ENCODE measurements around the gene C5AR1. TPM values are rescaled to one million over a fixed set of nuclear protein-coding genes. Genes with fewer than 3 reads are reported as not detected.

Gene C5AR1
- total RNA-seq, 1 donor from 2014 or later: 0.48 TPM

DNA sequence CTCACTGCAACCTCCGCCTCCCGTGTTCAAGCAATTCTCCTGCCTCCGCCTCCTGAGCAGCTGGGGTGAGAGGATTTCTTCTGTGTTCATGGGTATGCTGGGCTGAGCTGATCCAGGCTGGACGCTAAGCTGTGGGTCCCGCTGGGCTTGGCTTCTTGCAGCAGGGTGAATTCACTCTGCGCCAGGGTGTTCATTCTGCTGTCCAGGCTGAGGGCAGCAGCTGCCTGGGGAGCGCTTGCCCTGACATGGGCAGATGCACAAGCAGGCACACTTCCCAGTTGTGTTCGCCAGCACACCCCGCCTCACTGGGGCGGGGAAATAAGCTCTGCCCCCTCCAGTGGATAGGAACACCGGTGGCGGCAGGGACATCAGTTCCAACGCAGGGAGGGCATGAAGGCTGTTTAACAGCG is 42.3 kb upstream of the C5AR1 start:
- peaks cover 4% of the 10 kb centered on the region for H3K4me1 Mint-ChIP-seq (ENCODE audit: unreplicated experiment)
- H3K9me3 Mint-ChIP-seq (ENCODE audit: unreplicated experiment): no peaks in the 10 kb centered on the region
- peaks cover 26% of the 10 kb centered on the region for H3K36me3 Mint-ChIP-seq (ENCODE audit: unreplicated experiment)
- TF ChIP-seq, protein P1, sequence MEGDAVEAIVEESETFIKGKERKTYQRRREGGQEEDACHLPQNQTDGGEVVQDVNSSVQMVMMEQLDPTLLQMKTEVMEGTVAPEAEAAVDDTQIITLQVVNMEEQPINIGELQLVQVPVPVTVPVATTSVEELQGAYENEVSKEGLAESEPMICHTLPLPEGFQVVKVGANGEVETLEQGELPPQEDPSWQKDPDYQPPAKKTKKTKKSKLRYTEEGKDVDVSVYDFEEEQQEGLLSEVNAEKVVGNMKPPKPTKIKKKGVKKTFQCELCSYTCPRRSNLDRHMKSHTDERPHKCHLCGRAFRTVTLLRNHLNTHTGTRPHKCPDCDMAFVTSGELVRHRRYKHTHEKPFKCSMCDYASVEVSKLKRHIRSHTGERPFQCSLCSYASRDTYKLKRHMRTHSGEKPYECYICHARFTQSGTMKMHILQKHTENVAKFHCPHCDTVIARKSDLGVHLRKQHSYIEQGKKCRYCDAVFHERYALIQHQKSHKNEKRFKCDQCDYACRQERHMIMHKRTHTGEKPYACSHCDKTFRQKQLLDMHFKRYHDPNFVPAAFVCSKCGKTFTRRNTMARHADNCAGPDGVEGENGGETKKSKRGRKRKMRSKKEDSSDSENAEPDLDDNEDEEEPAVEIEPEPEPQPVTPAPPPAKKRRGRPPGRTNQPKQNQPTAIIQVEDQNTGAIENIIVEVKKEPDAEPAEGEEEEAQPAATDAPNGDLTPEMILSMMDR (IDR thresholded peaks at IDR 0.05): no peak
- DNase-seq (ENCODE audit: extremely low spot score, unreplicated experiment): no peak
- H3K27ac Mint-ChIP-seq (ENCODE audit: unreplicated experiment): no peak overlapping the region
- H3K4me3 Mint-ChIP-seq (ENCODE audit: unreplicated experiment): no peak overlapping the region
- H3K27me3 Mint-ChIP-seq (ENCODE audit: unreplicated experiment): no peaks in the 10 kb centered on the region

DNA sequence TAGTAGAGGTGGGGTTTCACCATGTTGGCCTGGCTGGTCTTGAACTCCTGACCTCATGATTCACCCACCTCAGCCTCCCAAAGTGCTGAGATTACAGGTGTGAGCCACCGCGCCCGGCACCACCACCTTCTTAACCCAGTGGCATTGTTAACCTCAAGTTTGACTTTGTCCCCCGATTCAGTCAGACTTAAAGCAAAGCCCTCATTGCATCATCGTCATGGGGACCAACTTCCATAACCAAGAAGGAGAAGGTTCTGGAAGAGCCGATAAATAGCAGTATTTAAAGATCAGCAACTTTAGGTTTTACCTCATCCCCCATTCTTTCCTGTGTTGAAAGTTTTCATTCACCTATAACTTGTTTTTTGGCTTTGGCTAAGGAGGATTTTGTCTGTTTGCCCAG is 41.6 kb upstream of the C5AR1 start:
- Mint-ChIP-seq H3K4me3 (ENCODE audit: unreplicated experiment) (no peak overlapping the region), H3K4me1 (ENCODE audit: unreplicated experiment) (peaks cover 11% of the 10 kb centered on the region), H3K36me3 (ENCODE audit: unreplicated experiment) (peaks cover 20% of the 10 kb centered on the region), H3K9me3 (ENCODE audit: unreplicated experiment) (no peaks in the 10 kb centered on the region), H3K27me3 (ENCODE audit: unreplicated experiment) (no peaks in the 10 kb centered on the region), H3K27ac (ENCODE audit: unreplicated experiment) (no peak overlapping the region)
- DNase-seq (ENCODE audit: extremely low spot score, unreplicated experiment): no peak
- TF ChIP-seq, protein P1 (IDR thresholded peaks at IDR 0.05): no peak

DNA sequence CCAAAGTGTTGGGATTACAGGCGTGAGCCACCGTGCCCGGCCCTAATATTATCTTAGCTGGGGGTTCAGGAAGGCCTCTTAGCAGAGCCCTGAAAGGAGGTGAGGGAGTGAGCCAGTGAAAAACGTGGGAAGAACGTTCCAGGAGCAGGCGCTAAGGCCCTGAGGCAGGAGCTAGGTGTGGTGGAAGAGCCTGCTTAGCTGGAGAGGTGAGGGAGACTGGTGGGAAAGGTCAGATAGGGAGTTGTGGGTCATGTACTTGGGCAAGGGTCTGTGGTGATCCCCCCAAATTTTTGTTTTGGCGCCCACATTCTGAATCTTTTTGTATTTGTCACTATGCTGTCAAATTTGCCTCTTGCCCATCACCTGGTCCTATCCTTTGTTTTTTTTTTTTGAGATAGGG is 40.1 kb upstream of the C5AR1 start:
- Mint-ChIP-seq H3K27ac (ENCODE audit: unreplicated experiment) (no peak overlapping the region), H3K4me1 (ENCODE audit: unreplicated experiment) (peaks cover 11% of the 10 kb centered on the region), H3K4me3 (ENCODE audit: unreplicated experiment) (no peak overlapping the region), H3K27me3 (ENCODE audit: unreplicated experiment) (no peaks in the 10 kb centered on the region), H3K36me3 (ENCODE audit: unreplicated experiment) (peaks cover 13% of the 10 kb centered on the region), H3K9me3 (ENCODE audit: unreplicated experiment) (no peaks in the 10 kb centered on the region)
- no peak for DNase-seq (ENCODE audit: extremely low spot score, unreplicated experiment)
- TF ChIP-seq, protein P1 (IDR thresholded peaks at IDR 0.05): no peak

DNA sequence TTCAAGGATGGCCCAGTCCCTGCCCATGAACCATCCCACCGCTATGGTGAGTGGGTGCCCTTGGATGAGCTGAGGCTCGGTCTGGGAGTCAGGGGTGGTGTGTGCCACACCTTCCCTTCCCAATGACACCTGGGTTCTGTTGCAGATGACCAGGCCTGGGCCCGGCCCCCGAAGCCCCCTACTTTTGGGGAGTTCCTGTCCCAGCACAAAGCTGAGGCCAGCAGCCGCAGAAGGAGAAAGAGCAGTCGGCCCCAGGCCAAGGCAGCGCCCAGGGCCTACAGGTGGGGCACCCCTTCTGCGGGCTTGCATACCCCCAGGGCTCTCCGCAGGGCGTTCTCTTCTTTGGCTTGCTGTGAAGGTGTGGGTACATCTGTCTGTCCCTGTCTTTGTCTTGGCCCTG is 39.3 kb upstream of the C5AR1 start:
- Mint-ChIP-seq H3K4me1 (ENCODE audit: unreplicated experiment) (peaks cover 14% of the 10 kb centered on the region), H3K9me3 (ENCODE audit: unreplicated experiment) (no peaks in the 10 kb centered on the region), H3K27me3 (ENCODE audit: unreplicated experiment) (no peaks in the 10 kb centered on the region), H3K27ac (ENCODE audit: unreplicated experiment) (no peak overlapping the region), H3K4me3 (ENCODE audit: unreplicated experiment) (no peak overlapping the region), H3K36me3 (ENCODE audit: unreplicated experiment) (peaks cover 11% of the 10 kb centered on the region)
- TF ChIP-seq, protein P1 (IDR thresholded peaks at IDR 0.05): no peak
- no peak for DNase-seq (ENCODE audit: extremely low spot score, unreplicated experiment)

DNA sequence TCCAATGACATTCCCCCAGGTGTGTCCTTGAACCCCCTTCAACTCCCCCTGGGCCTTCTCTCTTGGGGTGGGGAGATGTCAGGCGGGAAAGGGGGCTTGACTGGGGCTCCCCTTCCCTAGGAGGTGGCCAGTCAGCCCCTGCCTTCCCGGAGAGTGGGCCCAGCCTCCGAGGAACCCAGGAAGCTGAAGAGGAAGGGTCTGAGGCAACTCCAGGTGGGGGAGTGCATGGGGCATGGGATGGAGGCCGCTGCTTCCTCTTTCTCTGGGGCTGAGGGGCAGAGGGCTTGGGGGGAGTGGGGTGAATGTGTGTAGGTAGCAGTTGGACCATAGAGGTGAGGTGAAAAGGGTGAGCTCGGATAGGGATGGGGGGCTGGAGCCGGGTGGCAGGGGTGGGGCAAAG is 37.7 kb upstream of the C5AR1 start:
- Mint-ChIP-seq H3K9me3 (ENCODE audit: unreplicated experiment) (no peaks in the 10 kb centered on the region), H3K27ac (ENCODE audit: unreplicated experiment) (peak overlapping the region; percentile 95)

More for the DNA sequence above, 37.7 kb upstream of the C5AR1 start:
- TF ChIP-seq, protein P1 (IDR thresholded peaks at IDR 0.05): no peak
- Mint-ChIP-seq H3K4me3 (ENCODE audit: unreplicated experiment) (no peak overlapping the region), H3K27me3 (ENCODE audit: unreplicated experiment) (no peaks in the 10 kb centered on the region), H3K36me3 (ENCODE audit: unreplicated experiment) (peaks cover 10% of the 10 kb centered on the region), H3K4me1 (ENCODE audit: unreplicated experiment) (peaks cover 22% of the 10 kb centered on the region)
- DNase-seq (ENCODE audit: extremely low spot score, unreplicated experiment): no peak

Data from osteocyte (in vitro differentiated cells).